C4-2B (cell line): ENCODE data around the gene ANKRD17.

Experiments
- ZFX ChIP-seq: fragments of 450-650 bp; IDR thresholded peaks from 2 replicates; pipeline ENCODE4 v1.6.1; 2017
- TF ChIP-seq, protein P1 (sequence below): fragments of 450-650 bp; conservative IDR thresholded peaks from 2 replicates; pipeline ENCODE4 v1.5.1; 2017; ENCODE audit warnings: mild to moderate bottlenecking

DNA sequence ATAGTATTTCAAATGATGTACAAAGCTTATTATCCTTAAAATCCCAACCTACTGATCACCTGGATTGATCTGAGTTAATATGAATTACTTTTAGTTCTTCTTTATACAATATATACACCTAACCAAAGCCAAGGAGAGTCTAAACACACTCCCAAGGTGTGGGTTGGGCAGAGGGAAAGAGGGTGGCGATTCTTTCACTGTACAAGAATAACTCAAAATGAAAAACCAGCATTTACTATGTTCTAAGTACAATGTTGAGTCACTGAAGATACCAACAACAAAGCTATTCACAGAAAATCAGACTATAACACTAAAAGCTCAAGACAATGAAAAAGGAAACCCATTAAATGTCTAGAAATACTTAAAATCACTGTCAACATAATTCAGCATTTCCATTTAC lies 46.6 kb downstream of the ANKRD17 start:
- TF ChIP-seq, protein P1, sequence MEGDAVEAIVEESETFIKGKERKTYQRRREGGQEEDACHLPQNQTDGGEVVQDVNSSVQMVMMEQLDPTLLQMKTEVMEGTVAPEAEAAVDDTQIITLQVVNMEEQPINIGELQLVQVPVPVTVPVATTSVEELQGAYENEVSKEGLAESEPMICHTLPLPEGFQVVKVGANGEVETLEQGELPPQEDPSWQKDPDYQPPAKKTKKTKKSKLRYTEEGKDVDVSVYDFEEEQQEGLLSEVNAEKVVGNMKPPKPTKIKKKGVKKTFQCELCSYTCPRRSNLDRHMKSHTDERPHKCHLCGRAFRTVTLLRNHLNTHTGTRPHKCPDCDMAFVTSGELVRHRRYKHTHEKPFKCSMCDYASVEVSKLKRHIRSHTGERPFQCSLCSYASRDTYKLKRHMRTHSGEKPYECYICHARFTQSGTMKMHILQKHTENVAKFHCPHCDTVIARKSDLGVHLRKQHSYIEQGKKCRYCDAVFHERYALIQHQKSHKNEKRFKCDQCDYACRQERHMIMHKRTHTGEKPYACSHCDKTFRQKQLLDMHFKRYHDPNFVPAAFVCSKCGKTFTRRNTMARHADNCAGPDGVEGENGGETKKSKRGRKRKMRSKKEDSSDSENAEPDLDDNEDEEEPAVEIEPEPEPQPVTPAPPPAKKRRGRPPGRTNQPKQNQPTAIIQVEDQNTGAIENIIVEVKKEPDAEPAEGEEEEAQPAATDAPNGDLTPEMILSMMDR = no peak
- TF ChIP-seq ZFX = no peak
